ENCODE results near the gene SCLY.

The SCLY gene

GRCh38 chr2:238141541-238142318 lies 80.9 kb downstream of the SCLY start:
- DNase-seq, result no peak

DNA sequence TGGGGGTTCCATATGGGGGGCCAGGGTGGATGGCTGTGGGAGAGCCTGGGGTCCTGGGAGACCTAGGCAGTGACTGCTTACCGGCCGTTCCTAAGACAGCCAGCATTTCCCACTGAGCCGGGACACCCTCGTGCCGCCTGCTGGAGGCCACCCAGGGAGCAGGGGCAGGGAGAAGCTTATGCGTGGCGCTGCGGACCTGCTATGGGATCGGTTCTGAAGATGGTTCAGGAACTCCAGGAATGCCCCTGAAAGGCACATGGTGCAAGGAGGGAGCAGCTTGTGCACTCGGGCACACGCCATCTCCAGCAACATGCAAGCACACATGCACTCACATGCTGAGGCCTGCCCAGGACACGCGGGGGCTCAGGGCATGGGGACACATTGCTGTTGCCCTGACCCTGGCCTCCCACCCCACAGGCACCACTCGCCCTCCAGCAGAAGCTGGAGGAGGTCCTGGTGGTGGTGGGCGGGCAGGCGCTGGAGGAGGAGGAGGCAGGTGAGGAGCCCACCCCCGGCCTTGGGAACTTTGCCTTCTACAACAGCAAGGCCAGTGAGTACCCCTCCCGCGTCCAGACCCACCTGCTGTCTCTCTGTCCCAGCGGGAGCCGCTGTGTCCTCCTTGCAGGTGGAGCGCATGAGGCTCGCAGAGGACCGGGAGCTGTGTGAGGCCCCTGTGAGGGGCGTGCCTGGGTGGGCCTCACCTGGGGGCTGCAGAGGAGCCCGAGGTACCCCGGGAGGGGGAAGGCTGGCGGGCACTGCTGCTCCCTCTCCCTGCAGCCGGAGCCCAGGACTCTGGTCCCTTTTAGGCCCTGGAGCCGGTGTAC lies 81.8 kb downstream of the SCLY start:
- DNase-seq, result no peak

DNA sequence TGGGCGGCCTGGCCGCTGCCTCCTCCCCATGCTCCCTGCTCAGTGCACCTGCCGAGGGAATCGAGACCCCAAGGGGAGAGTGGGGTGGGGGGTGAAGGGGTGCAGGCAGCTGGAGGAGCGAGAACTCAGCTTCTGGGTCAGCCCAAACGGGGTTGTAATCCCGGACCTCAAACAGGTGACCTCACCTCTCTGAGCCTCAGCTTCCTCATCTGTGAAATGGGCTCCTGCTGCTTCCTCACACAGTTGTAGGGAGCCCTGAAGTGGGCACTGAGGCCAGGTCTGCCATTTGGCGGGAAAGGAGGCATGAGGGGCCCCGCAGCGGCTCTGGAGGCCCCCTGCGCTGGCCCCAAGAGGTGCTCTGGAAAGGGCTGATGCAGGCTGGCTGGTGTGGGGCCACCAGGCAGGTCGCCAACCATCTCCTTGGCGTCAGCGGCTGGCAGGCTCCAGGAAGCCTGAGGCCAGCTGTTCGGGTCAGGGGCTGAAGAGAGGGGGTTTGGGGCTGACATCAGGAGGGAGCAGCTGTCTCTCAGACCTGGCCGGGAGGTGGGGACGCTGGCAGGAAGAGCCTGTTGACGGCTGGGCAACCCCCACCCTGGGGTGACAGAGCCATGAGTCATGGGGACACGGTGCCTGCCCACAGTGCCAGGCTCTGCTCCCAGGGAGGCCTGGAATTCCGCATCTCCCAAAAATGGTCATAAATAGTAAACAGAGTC lies 82.6 kb downstream of the SCLY start:
- DNase-seq, result no peak

DNA sequence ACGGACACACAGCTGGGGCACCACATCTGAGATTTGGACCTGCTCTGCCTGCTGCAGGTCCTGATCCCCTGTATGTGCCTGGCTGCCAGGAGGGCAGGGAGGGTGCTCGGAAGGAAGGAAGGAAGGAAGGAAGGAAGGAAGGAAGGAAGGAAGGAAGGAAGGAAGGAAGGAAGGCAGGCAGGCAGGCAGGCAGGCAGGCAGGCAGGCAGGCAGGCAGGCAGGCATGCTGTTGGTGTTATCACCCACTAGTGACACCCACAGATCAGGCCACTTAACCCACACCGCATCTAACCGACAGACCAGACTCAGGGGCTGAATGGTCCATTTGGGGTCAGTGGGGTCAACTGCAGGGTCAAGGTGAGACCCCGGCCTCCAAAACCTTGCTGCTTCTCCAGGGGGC lies 83.5 kb downstream of the SCLY start:
- no peak for DNase-seq

GRCh38 chr2:238145046-238145445 lies 84.2 kb downstream of the SCLY start:
- no peak for DNase-seq

GRCh38 chr2:238145851-238146250 lies 85.0 kb downstream of the SCLY start:
- no peak for DNase-seq

- DNase-seq, result no peak
Observed at GRCh38 chr2:238146884-238147544, 86.2 kb downstream of the SCLY start.

GRCh38 chr2:238148981-238149380 lies 88.2 kb downstream of the SCLY start:
- no peak for DNase-seq
